ENCODE results near the gene ATP10D. TPM values are rescaled to one million over a fixed set of nuclear protein-coding genes. Genes with fewer than 3 reads are reported as not detected.
"Not testable (repeated sequence)": the region's sequence is repeated elsewhere in the genome, so short reads cannot be mapped to it uniquely, and the experiment has no call there.

ATP10D gene
- total RNA-seq, 2 donors from 2014 or later = 25.3 to 26.3 TPM

DNA sequence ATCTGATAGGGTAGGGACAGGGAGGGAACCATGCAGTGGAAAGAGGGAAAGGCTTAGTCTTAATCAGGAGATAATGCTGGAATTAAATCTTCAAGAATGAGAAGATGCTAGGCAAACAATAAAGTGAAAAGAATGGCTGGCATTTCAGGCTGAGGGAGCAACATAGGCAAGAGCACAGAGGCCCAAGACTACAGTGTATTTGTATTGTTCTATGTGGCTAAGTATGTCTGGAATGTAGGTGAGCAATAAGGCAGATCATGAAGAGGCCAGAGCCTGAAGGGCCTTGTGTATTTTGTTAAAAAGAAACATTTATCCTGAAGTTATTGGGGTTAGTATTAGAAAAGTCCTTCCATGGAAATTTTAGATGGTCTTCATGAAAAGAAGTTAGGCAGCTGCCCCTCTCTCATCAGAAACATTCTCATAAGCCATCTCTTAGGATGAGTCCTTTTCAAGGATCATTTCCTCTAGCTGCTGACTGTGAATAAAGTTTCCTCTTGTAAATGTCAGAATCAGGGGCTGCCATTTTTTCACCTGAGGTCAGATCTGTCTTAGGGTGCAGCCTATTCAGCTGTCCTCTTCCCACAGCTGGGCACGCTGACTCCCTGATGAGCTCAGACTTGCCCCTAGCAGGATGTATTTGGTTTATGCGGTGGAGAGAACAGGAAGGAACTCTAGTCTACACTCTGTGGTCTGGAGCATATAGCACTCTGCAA lies 46.3 kb downstream of the ATP10D start:
- no peak for DNase-seq (ENCODE audit: low spot score)
- intact Hi-C loops (cut with DNase I) = no loop called here

DNA sequence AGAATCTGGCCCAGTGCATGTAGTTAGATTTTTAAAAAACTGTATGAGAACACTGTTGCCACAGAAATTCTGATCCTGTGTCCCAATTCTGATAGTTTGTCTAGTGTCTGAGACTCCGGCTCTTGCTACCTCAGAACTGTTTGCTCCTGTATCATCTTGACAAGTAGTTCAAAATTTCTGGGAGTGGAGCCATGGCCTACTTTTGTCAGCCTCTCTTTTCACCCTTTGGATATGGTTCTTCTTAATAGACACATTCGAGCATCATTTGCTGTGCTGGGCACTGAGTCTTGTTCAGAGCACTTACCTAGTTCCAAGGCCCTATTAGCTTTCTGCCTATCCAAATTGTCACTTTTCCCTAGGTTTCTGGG lies 46.9 kb downstream of the ATP10D start:
- DNase-seq (ENCODE audit: low spot score) = no peak
- intact Hi-C loops (cut with DNase I) = no loop called here

DNA sequence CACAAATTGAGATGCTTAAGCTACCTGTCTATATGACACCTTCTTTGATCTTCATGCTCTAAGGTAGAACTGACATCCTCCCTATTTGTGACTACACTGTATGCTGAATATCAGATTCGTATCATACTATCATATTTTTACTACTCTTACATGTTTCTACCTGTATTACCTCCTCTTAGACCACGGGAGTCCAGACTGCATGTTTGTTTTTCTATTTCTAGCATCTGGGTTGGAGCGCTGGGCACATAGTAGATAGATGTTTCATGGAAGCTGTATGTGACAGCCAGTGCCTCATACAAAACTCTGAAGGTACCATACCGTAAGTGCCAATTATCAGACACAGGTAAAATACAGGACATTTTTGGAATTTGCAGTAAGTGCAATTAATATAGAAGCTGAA lies 47.6 kb downstream of the ATP10D start:
- intact Hi-C loops (cut with DNase I) = no loop called here
- DNase-seq (ENCODE audit: low spot score) = no peak

DNA sequence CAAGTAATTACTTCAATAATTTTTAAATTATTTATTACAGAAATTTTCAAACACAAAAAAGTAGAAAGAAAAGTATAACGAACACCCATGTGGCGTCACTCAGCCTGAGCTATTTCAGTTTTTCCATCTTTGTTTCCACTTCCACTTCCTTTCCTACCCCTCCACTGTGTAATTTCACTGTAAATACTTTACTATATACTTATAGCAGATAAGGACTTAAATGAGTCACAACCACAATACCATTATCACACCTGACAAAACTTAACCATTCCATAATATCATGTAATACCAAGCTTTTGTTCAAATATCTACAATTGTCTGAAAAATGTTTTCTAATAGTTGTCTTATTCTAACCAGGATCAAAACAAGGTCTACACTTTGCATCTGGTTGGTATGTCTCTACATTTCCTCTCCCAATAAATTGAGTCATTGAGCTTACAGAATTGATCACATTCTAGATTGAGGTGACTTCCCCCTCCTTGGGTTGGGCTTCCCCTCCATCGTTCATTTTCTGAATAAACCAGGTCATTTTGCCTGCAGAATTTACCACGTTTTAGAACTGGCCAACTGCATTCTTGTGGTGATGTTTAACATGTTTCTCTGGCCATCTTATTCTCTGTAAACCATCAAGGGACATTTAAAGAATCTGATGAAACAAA lies 48.7 kb downstream of the ATP10D start:
- DNase-seq (ENCODE audit: low spot score) = no peak
- intact Hi-C loops (cut with DNase I) = no loop called here

DNA sequence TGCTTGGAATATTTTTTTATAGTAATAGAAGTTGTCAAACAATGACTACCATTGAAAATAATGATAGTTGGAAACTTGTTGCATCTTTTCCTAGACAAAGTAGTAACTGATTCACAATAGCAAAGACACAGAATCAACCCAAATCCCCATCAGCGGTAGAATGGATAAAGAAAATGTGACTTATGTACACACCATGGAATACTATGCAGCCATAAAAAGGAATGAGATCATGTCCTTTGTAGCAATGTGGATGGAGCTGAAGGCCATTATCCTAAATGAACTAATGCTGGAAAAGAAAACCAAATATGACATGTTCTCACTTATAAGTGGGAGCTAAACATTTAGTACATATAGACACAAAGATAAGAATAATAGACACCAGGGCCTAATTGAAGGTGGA lies 49.7 kb downstream of the ATP10D start:
- intact Hi-C loops (cut with DNase I) = no loop called here
- DNase-seq (ENCODE audit: low spot score) = no peak

GRCh38 chr4:47535567-47536147 lies 50.6 kb downstream of the ATP10D start:
- no peak for DNase-seq (ENCODE audit: low spot score)
- intact Hi-C loops (cut with DNase I) = no loop called here

DNA sequence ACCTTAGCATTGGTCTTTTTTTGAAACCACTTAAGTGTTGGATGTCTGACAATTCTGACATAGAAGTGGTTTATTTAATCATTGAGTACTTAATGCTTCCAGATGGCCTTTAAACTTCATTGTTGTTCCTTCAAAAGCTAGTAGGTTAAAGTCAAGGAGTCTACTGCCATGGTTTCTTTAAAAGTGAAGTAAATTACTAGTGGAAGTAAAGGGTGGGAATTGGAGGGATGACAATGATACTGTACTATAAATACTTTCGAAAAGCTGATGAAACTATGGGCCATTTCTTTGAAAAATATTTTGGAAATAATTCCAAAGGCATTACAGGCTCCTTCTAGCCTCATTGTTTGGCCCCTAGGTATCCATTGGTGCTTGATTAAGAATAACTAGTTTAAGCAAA lies 51.9 kb downstream of the ATP10D start:
- intact Hi-C loops (cut with DNase I) = no loop called here
- DNase-seq (ENCODE audit: low spot score) = no peak

- DNase-seq (ENCODE audit: low spot score) = no peak
These were observed 53.2 kb downstream of the ATP10D start for GRCh38 chr4:47538111-47538824.

GRCh38 chr4:47538825-47539154 lies 53.7 kb downstream of the ATP10D start:
- DNase-seq (ENCODE audit: low spot score) = no peak
- intact Hi-C loops (cut with DNase I) = no loop called here

More at GRCh38 chr4:47538111-47538824, 53.2 kb downstream of the ATP10D start:
- intact Hi-C loops (cut with DNase I) = no loop called here

DNA sequence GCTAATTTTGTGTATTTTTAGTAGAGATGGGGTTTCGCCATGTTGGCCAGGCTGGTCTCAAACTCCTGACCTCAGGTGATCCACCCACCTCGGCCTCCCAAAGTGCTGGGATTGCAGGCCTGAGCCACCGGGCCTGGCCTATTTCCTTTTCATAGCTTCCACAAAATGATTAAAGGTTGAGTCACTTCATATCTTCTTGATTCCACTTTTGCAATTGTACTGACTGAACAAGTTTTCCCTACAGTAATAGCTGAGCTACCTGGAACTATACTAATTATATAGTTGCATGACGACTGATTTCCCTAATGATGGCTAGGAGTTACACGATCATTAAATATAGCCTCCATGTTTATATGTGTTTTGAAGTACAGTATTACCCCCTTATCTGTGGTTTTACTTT lies 57.6 kb downstream of the ATP10D start:
- intact Hi-C loops (cut with DNase I); DNase-seq (ENCODE audit: low spot score): not testable (repeated sequence)

GRCh38 chr4:47543331-47543730 lies 58.3 kb downstream of the ATP10D start:
- intact Hi-C loops (cut with DNase I) = no loop called here
- DNase-seq (ENCODE audit: low spot score) = no peak

- DNase-seq (ENCODE audit: low spot score); intact Hi-C loops (cut with DNase I): not testable (repeated sequence)
These were observed 65.3 kb downstream of the ATP10D start for GRCh38 chr4:47550357-47550756.

DNA sequence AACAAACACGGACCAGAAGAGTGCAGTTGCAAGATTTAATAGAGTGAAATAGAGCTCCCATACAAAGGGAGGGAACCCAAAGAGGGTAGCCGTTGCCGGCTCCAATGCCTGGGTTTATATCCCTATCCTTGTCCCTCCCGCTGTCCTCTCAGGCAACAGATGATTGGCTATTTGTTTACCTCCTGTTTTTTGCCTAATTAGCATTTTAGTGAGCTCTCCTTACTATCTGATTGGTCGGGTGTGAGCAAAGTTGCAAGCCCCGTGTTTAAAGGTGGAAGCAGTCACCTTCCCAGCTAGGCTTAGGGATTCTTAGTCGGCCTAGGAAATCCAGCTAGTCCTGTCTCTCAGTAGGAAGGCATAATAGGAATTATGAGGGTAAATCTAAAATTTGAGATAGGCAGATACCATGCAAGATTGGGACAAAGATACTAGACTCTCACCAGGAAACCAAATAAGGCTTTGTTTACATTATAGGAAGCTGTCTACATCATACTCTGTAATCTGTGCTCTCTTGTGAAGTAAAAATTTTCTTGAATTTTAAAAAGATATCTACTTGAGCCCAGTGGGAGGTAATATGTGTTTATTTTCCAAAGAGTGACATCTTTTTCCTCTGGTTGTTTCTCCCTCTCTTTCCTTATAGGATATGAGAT lies 65.9 kb downstream of the ATP10D start:
- no peak for DNase-seq (ENCODE audit: low spot score)
- intact Hi-C loops (cut with DNase I) = no loop called here

- no peak for DNase-seq (ENCODE audit: low spot score)
- intact Hi-C loops (cut with DNase I) = no loop called here
These were observed 66.6 kb downstream of the ATP10D start for GRCh38 chr4:47551682-47552081.

- intact Hi-C loops (cut with DNase I) = no loop called here
- no peak for DNase-seq (ENCODE audit: low spot score)
These were observed 68.5 kb downstream of the ATP10D start for GRCh38 chr4:47553329-47554125.

DNA sequence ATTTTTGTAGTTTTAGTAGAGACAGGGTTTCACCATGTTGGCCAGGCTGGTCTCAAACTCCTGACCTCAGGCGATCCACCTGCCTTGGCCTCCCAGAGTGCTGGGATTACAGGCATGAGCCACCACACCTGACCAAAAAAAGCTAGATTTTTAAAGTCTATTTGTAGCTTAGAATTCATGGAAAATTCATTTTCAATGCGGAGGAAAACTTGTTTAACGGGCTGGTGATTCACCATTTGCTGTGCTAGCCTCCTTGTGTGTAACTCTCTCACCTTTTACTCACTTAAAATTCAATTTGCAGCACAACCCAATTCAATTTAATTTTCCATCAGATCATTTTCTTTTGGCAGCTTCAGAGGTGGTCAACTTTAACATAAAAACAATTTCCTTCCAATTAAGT lies 70.8 kb downstream of the ATP10D start:
- intact Hi-C loops (cut with DNase I); DNase-seq (ENCODE audit: low spot score): not testable (repeated sequence)

- intact Hi-C loops (cut with DNase I) = no loop called here
- no peak for DNase-seq (ENCODE audit: low spot score)
These were observed 72.2 kb downstream of the ATP10D start for GRCh38 chr4:47557255-47557654.

- intact Hi-C loops (cut with DNase I) = no loop called here
- no peak for DNase-seq (ENCODE audit: low spot score)
These were observed 75.6 kb downstream of the ATP10D start for GRCh38 chr4:47560682-47561081.

GRCh38 chr4:47561331-47561730 lies 76.3 kb downstream of the ATP10D start:
- intact Hi-C loops (cut with DNase I) = no loop called here
- no peak for DNase-seq (ENCODE audit: low spot score)
